H1 (cell line): ENCODE measurements around the gene RNF32. TPM values are rescaled to one million over a fixed set of nuclear protein-coding genes. Genes with fewer than 3 reads are reported as not detected.

Experiments
- CTCF ChIA-PET: fragments of 300-600 bp; sonication (Branson Sonifier 250); formaldehyde crosslinking; loops from one replicate; lab custom pipeline; 2021; ENCODE audit not compliant: partially characterized antibody; lab: Charles Lee
- POLR2A ChIA-PET: fragments of 300-600 bp; sonication (Branson Sonifier 250); formaldehyde crosslinking; loops from one replicate; lab custom pipeline; 2021; ENCODE audit warnings: inconsistent platforms; ENCODE audit not compliant: partially characterized antibody; lab: Charles Lee
- DNase-seq, 2 experiments: peaks; one replicate each; pipeline versions ENCODE4 v3.0.0 to v3.0.0-alpha.2; 2010 to 2022; ENCODE audit warnings: low spot score in 2 of 2, low read depth in 1 of 2, mixed read lengths in 1 of 2
- FAIRE-seq: peaks from 2 replicates; lab custom pipeline; 2011; peaks lifted over from hg19 to GRCh38; lab: Jason Lieb, UNC
- H2AFZ ChIP-seq: 2 replicates; pipeline ENCODE4 v1.8.1; 2012; ENCODE audit warnings: low read length, inconsistent platforms
- H2AK5ac ChIP-seq: 2 replicates; pipeline ENCODE4 v1.6.1; 2013; ENCODE audit warnings: low read depth, low read length
- H2BK120ac ChIP-seq: replicated peaks from 2 replicates; pipeline ENCODE3; 2013; ENCODE audit warnings: low read depth, low read length, inconsistent platforms
- H2BK12ac ChIP-seq: 2 replicates; pipeline ENCODE4 v1.6.1; 2013; ENCODE audit warnings: low read depth, low read length
- H2BK15ac ChIP-seq: 2 replicates; pipeline ENCODE4 v1.6.1; 2013; ENCODE audit warnings: low read length
- H2BK20ac ChIP-seq: 2 replicates; pipeline ENCODE4 v1.6.1; 2013; ENCODE audit warnings: low read length
- H2BK5ac ChIP-seq: 2 replicates; pipeline ENCODE4 v1.6.1; 2013; ENCODE audit warnings: low read depth, low read length
- H3K14ac ChIP-seq: 2 replicates; pipeline ENCODE4 v1.6.1; 2013; ENCODE audit warnings: inconsistent platforms; ENCODE audit not compliant: insufficient read length
- H3K18ac ChIP-seq: 2 replicates; pipeline ENCODE4 v1.6.1; 2013; ENCODE audit warnings: low read length; ENCODE audit errors: extremely low read depth
- H3K23ac ChIP-seq: 2 replicates; pipeline ENCODE4 v1.6.1; 2013; ENCODE audit warnings: inconsistent platforms; ENCODE audit not compliant: insufficient read length
- H3K23me2 ChIP-seq: 2 replicates; pipeline ENCODE4 v1.6.1; 2013; ENCODE audit warnings: low read depth, low read length
- H3K27ac ChIP-seq: 2 replicates; pipeline ENCODE4 v1.6.1; 2011; ENCODE audit warnings: low read depth, low read length, inconsistent platforms
- H3K27me3 ChIP-seq, 4 experiments: replicated peaks in 1 of 4; 1 replicate in 1 of 4; 2 replicates in 3 of 4; pipeline versions ENCODE4 v1.6.1 to v1.8.1; 2011 to 2013; ENCODE audit warnings: low read length in 3 of 4, mild to moderate bottlenecking in 3 of 4, inconsistent platforms in 2 of 4, mixed read lengths in 2 of 4, moderate library complexity in 1 of 4; ENCODE audit not compliant: control insufficient read depth in 3 of 4, insufficient read depth in 3 of 4; ENCODE audit errors: extremely low read depth in 1 of 4
- H3K36me3 ChIP-seq, 4 experiments: 2 replicates each; pipeline versions ENCODE4 v1.6.1 to v1.8.1; 2011 to 2013; ENCODE audit warnings: mild to moderate bottlenecking in 4 of 4, low read length in 3 of 4, moderate library complexity in 2 of 4, control low read depth in 1 of 4, inconsistent platforms in 1 of 4; ENCODE audit not compliant: insufficient read depth in 4 of 4, control insufficient read depth in 2 of 4
- H3K4ac ChIP-seq: replicated peaks from 2 replicates; pipeline ENCODE3; 2013; ENCODE audit warnings: low read length, low read depth, mixed read lengths, inconsistent platforms; ENCODE audit not compliant: insufficient read length
- H3K4me1 ChIP-seq, 4 experiments: replicated peaks in 1 of 4; 1 replicate in 1 of 4; 2 replicates in 3 of 4; pipeline versions ENCODE4 v1.6.1 to v1.8.1; 2011 to 2013; ENCODE audit warnings: low read length in 3 of 4, inconsistent platforms in 2 of 4, mixed read lengths in 1 of 4; ENCODE audit not compliant: insufficient read depth in 4 of 4, control insufficient read depth in 3 of 4
- H3K4me2 ChIP-seq, 2 experiments: 2 replicates each; pipeline versions ENCODE4 v1.6.1 to v1.8.1; 2011 to 2013; ENCODE audit warnings: low read depth in 2 of 2, low read length in 2 of 2, control low read depth in 1 of 2, inconsistent platforms in 1 of 2, mild to moderate bottlenecking in 1 of 2; ENCODE audit not compliant: insufficient read depth in 1 of 2
- H3K4me3 ChIP-seq, 4 experiments: fragments of 200-600, 300-600 bp in 1 of 4; sonication (generic), shearing (Covaris generic), sonication (Bioruptor Twin) in 1 of 4; 2 replicates each; pipeline versions ENCODE4 v1.5.1 to v1.8.1; 2011 to 2016; ENCODE audit warnings: low read length in 4 of 4, low read depth in 3 of 4, control low read depth in 2 of 4, inconsistent platforms in 2 of 4, mild to moderate bottlenecking in 2 of 4, mixed read lengths in 1 of 4, moderate library complexity in 1 of 4; ENCODE audit not compliant: insufficient read depth in 2 of 4; ENCODE audit errors: extremely low read depth in 1 of 4
- H3K56ac ChIP-seq: replicated peaks from 2 replicates; pipeline ENCODE3; 2013; ENCODE audit warnings: low read depth, mild to moderate bottlenecking, mixed read lengths, low read length, inconsistent platforms; ENCODE audit not compliant: insufficient read length
- H3K79me1 ChIP-seq: 2 replicates; pipeline ENCODE4 v1.6.1; 2013; ENCODE audit warnings: low read depth, low read length, control low read depth
- H3K79me2 ChIP-seq, 2 experiments: 2 replicates each; pipeline versions ENCODE4 v1.6.1 to v1.8.1; 2012 to 2013; ENCODE audit warnings: low read length in 2 of 2, mild to moderate bottlenecking in 2 of 2, inconsistent platforms in 1 of 2; ENCODE audit not compliant: insufficient read depth in 2 of 2, control insufficient read depth in 1 of 2
- H3K9ac ChIP-seq, 4 experiments: replicated peaks in 1 of 4; 1 replicate in 1 of 4; 2 replicates in 3 of 4; pipeline versions ENCODE4 v1.6.1 to v1.8.1; 2011 to 2013; ENCODE audit warnings: low read depth in 3 of 4, low read length in 3 of 4, control low read depth in 2 of 4, mild to moderate bottlenecking in 2 of 4, moderate library complexity in 2 of 4, inconsistent platforms in 1 of 4; ENCODE audit errors: extremely low read depth in 1 of 4
- H3K9me3 ChIP-seq, 2 experiments: 2 replicates each; pipeline versions ENCODE4 v1.6.1 to v1.8.1; 2012 to 2013; ENCODE audit warnings: mild to moderate bottlenecking in 2 of 2, moderate library complexity in 2 of 2, control low read depth in 1 of 2, inconsistent platforms in 1 of 2, low read depth in 1 of 2, low read length in 1 of 2, mixed read lengths in 1 of 2; ENCODE audit not compliant: insufficient read depth in 2 of 2
- H4K20me1 ChIP-seq, 2 experiments: replicated peaks in 1 of 2; 2 replicates each; pipeline versions ENCODE3 to v1.8.1; 2011 to 2013; ENCODE audit warnings: inconsistent platforms in 2 of 2, low read length in 2 of 2, mild to moderate bottlenecking in 1 of 2; ENCODE audit not compliant: insufficient read depth in 2 of 2, control insufficient read depth in 1 of 2
- H4K5ac ChIP-seq: 2 replicates; pipeline ENCODE4 v1.6.1; 2013; ENCODE audit warnings: low read length, low read depth, mixed read lengths, inconsistent platforms; ENCODE audit not compliant: insufficient read length
- H4K8ac ChIP-seq: 2 replicates; pipeline ENCODE4 v1.8.0; 2013; ENCODE audit warnings: mild to moderate bottlenecking, moderate library complexity, low read length, inconsistent platforms; ENCODE audit not compliant: insufficient read depth; ENCODE audit errors: extremely low read depth
- H4K91ac ChIP-seq: replicated peaks from 2 replicates; pipeline ENCODE3; 2013; ENCODE audit warnings: low read length, mixed read lengths, inconsistent platforms; ENCODE audit not compliant: insufficient read length
- ASH2L ChIP-seq: fragments of 200-600, 300-600 bp; sonication (generic); IDR thresholded peaks from one replicate; pipeline ENCODE4 v1.7.1; 2017; ENCODE audit warnings: low read length
- CEBPB ChIP-seq: IDR thresholded peaks from 2 replicates; pipeline ENCODE4 v1.6.1; 2012; ENCODE audit warnings: low read depth, low read length
- EZH2 ChIP-seq: fragments of 200-600 bp; sonication (generic); IDR thresholded peaks from 2 replicates; pipeline ENCODE4 v1.7.1; 2012; ENCODE audit warnings: low read depth, mild to moderate bottlenecking, moderate library complexity, low read length, inconsistent platforms; ENCODE audit not compliant: severe bottlenecking
- FOSL1 ChIP-seq: IDR thresholded peaks from 2 replicates; pipeline ENCODE4 v1.6.1; 2011; ENCODE audit warnings: mild to moderate bottlenecking, low read depth, low read length, moderate library complexity; ENCODE audit not compliant: insufficient read depth
- HDAC6 ChIP-seq: IDR thresholded peaks from one replicate; pipeline ENCODE4 v1.7.1; 2012; ENCODE audit warnings: low read depth, mild to moderate bottlenecking, inconsistent platforms, low read length, moderate library complexity
- JUN ChIP-seq: IDR thresholded peaks from 2 replicates; pipeline ENCODE4 v1.6.1; 2011; ENCODE audit warnings: low read depth, mild to moderate bottlenecking, improper control_type of control experiment, low read length
- MAX ChIP-seq: IDR thresholded peaks from 2 replicates; pipeline ENCODE4 v1.6.1; 2012; ENCODE audit warnings: inconsistent platforms
- SAP30 ChIP-seq: fragments of 300-600 bp; sonication (generic); IDR thresholded peaks from 2 replicates; pipeline ENCODE4 v1.7.1; 2012; ENCODE audit warnings: low read length, moderate library complexity, mild to moderate bottlenecking, inconsistent platforms; ENCODE audit not compliant: insufficient read depth, insufficient replicate concordance
- WGBS, 2 experiments: shearing (Covaris generic) in 1 of 2; methylation state at CpG; one replicate each; pipeline versions ENCODE4 v1.1.6 to v1.1.7; 2013 to 2015; ENCODE audit warnings: low lambda C conversion rate in 2 of 2, mixed read lengths in 2 of 2, inconsistent platforms in 1 of 2, low coverage in 1 of 2, missing lambda C conversion rate in 1 of 2; ENCODE audit not compliant: insufficient replicate concordance in 2 of 2, insufficient coverage in 1 of 2, insufficient read length in 1 of 2; ENCODE audit errors: extremely low coverage in 1 of 2, missing lambda C conversion rate in 1 of 2; 5-methylcytosine and 5-hydroxymethylcytosine counted together
- polyA plus RNA-seq, 7 experiments: library from polyadenylated mRNA; depleted of rRNA in 3 of 7; stranded (reverse) in 5 of 7; unstranded in 2 of 7; fragments of >200 nt in 5 of 7; fragments of 200-250 nt in 2 of 7; gene quantifications; 1 replicate in 5 of 7; 2 replicates in 1 of 7; 4 replicates in 1 of 7; pipeline versions ENCODE4 v1.2.1 to v1.2.3, GENCODE V29; 2011 to 2013; ENCODE audit warnings: missing spikeins in 2 of 7, mixed read lengths in 2 of 7
- total RNA-seq: library from RNA; stranded (reverse); fragmentation: NEBNext Ultra II Directional; extraction: Animal tissue kit (Norgen Biotek cat#: 25700); gene quantifications from 2 replicates; pipeline ENCODE4 v1.2.1, GENCODE V29; 2021
- TF ChIP-seq, protein P1 (sequence below): IDR thresholded peaks from 2 replicates; pipeline ENCODE4 v1.6.1; 2011; ENCODE audit warnings: low read depth, mild to moderate bottlenecking, low read length; ENCODE audit not compliant: insufficient read depth
- TF ChIP-seq, protein P2 (sequence below), 3 experiments: IDR thresholded peaks; 1 replicate in 2 of 3; 2 replicates in 1 of 3; pipeline versions ENCODE4 v1.5.1 to v1.6.1; 2011; ENCODE audit warnings: low read length in 3 of 3, mild to moderate bottlenecking in 3 of 3, inconsistent platforms in 2 of 3, low read depth in 1 of 3, moderate library complexity in 1 of 3; ENCODE audit not compliant: insufficient read depth in 1 of 3; ENCODE audit errors: control extremely low read depth in 1 of 3

RNF32 gene
- total and polyA plus RNA-seq, 2 of the 8 experiments (the other 6 are each of a cell fraction or from before 2014, with no cell fraction given), result 0.48 to 1.2 TPM

DNA sequence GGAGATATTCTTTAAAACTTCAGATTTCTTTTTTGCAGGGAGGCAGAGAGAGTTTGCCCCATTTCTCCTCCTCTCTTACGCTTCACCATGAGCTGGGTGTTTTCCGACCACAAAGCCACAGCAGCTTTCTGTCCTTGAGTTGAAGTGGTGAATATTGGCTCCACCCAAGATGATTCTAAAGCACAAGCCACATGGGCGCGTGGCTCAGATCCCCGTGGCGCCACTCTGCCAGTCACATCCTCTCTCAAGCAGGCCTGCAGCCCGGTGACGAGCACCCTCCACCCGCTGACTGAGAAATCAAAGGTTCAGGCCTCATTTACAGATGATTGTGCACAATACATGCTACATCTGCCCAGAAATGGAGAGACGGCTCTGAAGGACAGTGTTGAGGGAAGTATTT lies 27.6 kb upstream of the RNF32 start:
- Histone ChIP-seq H2AK5ac (no peak overlapping the region), H2BK15ac (no peak overlapping the region), H2BK5ac (no peak overlapping the region), H2AFZ (no peak overlapping the region), H2BK120ac (no peak overlapping the region), H3K18ac (no peak overlapping the region), H4K8ac (no peak overlapping the region), H3K4ac (no peak overlapping the region), H3K79me2 (no peaks in the 10 kb centered on the region), H3K9me3 (no peaks in the 10 kb centered on the region), H2BK20ac (no peak overlapping the region), H3K27ac (no peak overlapping the region), H3K23me2 (peaks cover 4% of the 10 kb centered on the region; the same call in 1 of the 2 replicates), H3K14ac (no peak overlapping the region), H3K23ac (no peak overlapping the region), H4K5ac (no peak overlapping the region), H3K27me3 (peaks cover 0 to 22% (median 11%) of the 10 kb centered on the region in 4 experiments; a peak in 5 of 7 replicates), H3K4me1 (peaks cover 0 to 2% (median under 1%) of the 10 kb centered on the region in 4 experiments; a peak in 4 of 7 replicates), H3K56ac (no peak overlapping the region), H3K79me1 (no peaks in the 10 kb centered on the region), H4K20me1 (no peaks in the 10 kb centered on the region), H3K36me3 (no peaks in the 10 kb centered on the region), H4K91ac (no peak overlapping the region), H2BK12ac (no peak overlapping the region), H3K9ac (no peak overlapping the region), H3K4me3 (no peak overlapping the region), H3K4me2 (no peak overlapping the region)
- 94% methylated on average over 10 of the region's 10 CpGs; no CpG with 5 or more reads in 1 of the 2 experiments for WGBS, 2 experiments
- DNase-seq, result no peak
- CTCF ChIA-PET, result interaction anchor here (0.6 to 2.8 kb wide), 3 partner anchors 22 to 53 kb away, joined by 3 to 7 read pairs (median 3); no protein-coding TSS in a partner anchor
- no peak for FAIRE-seq
- POLR2A ChIA-PET, result interaction anchor here (1.5 kb wide), 1 partner anchor 9 kb away, joined by 4 read pairs; no protein-coding TSS in a partner anchor
- TF ChIP-seq, protein P1, sequence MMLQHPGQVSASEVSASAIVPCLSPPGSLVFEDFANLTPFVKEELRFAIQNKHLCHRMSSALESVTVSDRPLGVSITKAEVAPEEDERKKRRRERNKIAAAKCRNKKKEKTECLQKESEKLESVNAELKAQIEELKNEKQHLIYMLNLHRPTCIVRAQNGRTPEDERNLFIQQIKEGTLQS, result no peak
- TF ChIP-seq CEBPB (no peak), JUN (no peak), EZH2 (no peak), HDAC6 (no peak), ASH2L (no peak), SAP30 (no peak), MAX (no peak), FOSL1 (no peak)
- TF ChIP-seq, protein P2, sequence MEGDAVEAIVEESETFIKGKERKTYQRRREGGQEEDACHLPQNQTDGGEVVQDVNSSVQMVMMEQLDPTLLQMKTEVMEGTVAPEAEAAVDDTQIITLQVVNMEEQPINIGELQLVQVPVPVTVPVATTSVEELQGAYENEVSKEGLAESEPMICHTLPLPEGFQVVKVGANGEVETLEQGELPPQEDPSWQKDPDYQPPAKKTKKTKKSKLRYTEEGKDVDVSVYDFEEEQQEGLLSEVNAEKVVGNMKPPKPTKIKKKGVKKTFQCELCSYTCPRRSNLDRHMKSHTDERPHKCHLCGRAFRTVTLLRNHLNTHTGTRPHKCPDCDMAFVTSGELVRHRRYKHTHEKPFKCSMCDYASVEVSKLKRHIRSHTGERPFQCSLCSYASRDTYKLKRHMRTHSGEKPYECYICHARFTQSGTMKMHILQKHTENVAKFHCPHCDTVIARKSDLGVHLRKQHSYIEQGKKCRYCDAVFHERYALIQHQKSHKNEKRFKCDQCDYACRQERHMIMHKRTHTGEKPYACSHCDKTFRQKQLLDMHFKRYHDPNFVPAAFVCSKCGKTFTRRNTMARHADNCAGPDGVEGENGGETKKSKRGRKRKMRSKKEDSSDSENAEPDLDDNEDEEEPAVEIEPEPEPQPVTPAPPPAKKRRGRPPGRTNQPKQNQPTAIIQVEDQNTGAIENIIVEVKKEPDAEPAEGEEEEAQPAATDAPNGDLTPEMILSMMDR (IDR thresholded peaks at IDR 0.05; ENCODE audit: control extremely low read depth in 1 of 3, insufficient read depth in 1 of 3, low read depth in 1 of 3, low read length in 3 of 3), result no peak
